Trophoblast cell (in vitro differentiated cells and primary cell): Measurements from ENCODE around the gene SERINC3.

ENCODE experiments used
- DNase-seq, 2 donors: peaks; one replicate each; pipeline ENCODE4 v3.0.0-alpha.2; 2016
- H2AFZ ChIP-seq: 2 replicates; pipeline ENCODE4 v1.6.1; 2013; ENCODE audit warnings: low read length, moderate library complexity, mild to moderate bottlenecking; ENCODE audit not compliant: insufficient read depth, poor library complexity
- H2AK5ac ChIP-seq: 2 replicates; pipeline ENCODE4 v1.6.1; 2013; ENCODE audit warnings: mild to moderate bottlenecking, low read length
- H2BK120ac ChIP-seq: 2 replicates; pipeline ENCODE4 v1.6.1; 2013; ENCODE audit warnings: low read length, mild to moderate bottlenecking, moderate library complexity; ENCODE audit not compliant: insufficient read depth, poor library complexity
- H2BK12ac ChIP-seq: 2 replicates; pipeline ENCODE4 v1.6.1; 2013; ENCODE audit warnings: mild to moderate bottlenecking, low read length, moderate library complexity
- H2BK5ac ChIP-seq: 2 replicates; pipeline ENCODE4 v1.6.1; 2013; ENCODE audit warnings: low read length, low read depth, moderate library complexity, mild to moderate bottlenecking; ENCODE audit not compliant: poor library complexity
- H3K14ac ChIP-seq: 2 replicates; pipeline ENCODE4 v1.6.1; 2013; ENCODE audit warnings: mild to moderate bottlenecking, low read length
- H3K18ac ChIP-seq: 2 replicates; pipeline ENCODE4 v1.6.1; 2013; ENCODE audit warnings: mild to moderate bottlenecking, low read length
- H3K23ac ChIP-seq: 2 replicates; pipeline ENCODE4 v1.6.1; 2013; ENCODE audit warnings: low read length
- H3K27ac ChIP-seq: 2 replicates; pipeline ENCODE4 v1.5.1; 2013; ENCODE audit warnings: low read depth, mild to moderate bottlenecking, inconsistent platforms, low read length, moderate library complexity
- H3K27me3 ChIP-seq: 2 replicates; pipeline ENCODE4 v1.6.1; 2013; ENCODE audit warnings: inconsistent platforms, mild to moderate bottlenecking, low read length, moderate library complexity; ENCODE audit not compliant: insufficient read depth
- H3K36me3 ChIP-seq, 2 experiments: 1 replicate in 1 of 2; 2 replicates in 1 of 2; pipeline ENCODE4 v1.6.1; 2013; ENCODE audit warnings: low read length in 2 of 2, mild to moderate bottlenecking in 2 of 2, moderate library complexity in 1 of 2; ENCODE audit not compliant: insufficient read depth in 2 of 2, control insufficient read depth in 1 of 2
- H3K4ac ChIP-seq: 2 replicates; pipeline ENCODE4 v1.6.1; 2013; ENCODE audit warnings: low read depth, mild to moderate bottlenecking, low read length, moderate library complexity
- H3K4me1 ChIP-seq, 2 experiments: 1 replicate in 1 of 2; 2 replicates in 1 of 2; pipeline ENCODE4 v1.6.1; 2013; ENCODE audit warnings: low read length in 2 of 2, mild to moderate bottlenecking in 2 of 2, moderate library complexity in 1 of 2; ENCODE audit not compliant: insufficient read depth in 2 of 2, control insufficient read depth in 1 of 2
- H3K4me2 ChIP-seq: 2 replicates; pipeline ENCODE4 v1.6.1; 2013; ENCODE audit warnings: inconsistent platforms, mild to moderate bottlenecking, low read length, moderate library complexity
- H3K4me3 ChIP-seq: 2 replicates; pipeline ENCODE4 v1.5.1; 2013; ENCODE audit warnings: mild to moderate bottlenecking, low read depth, low read length, inconsistent platforms
- H3K79me1 ChIP-seq: one replicate; pipeline ENCODE4 v1.6.1; 2013; ENCODE audit warnings: low read length
- H3K79me2 ChIP-seq: 2 replicates; pipeline ENCODE4 v1.6.1; 2013; ENCODE audit warnings: low read length, mild to moderate bottlenecking; ENCODE audit not compliant: control insufficient read depth, insufficient read depth, poor library complexity
- H3K9ac ChIP-seq: 2 replicates; pipeline ENCODE4 v1.6.1; 2013; ENCODE audit warnings: mild to moderate bottlenecking, low read length
- H3K9me3 ChIP-seq: 2 replicates; pipeline ENCODE4 v1.6.1; 2013; ENCODE audit warnings: low read depth, mild to moderate bottlenecking, control low read depth, inconsistent platforms, low read length; ENCODE audit not compliant: insufficient read depth
- H4K12ac ChIP-seq: 2 replicates; pipeline ENCODE4 v1.6.1; 2013; ENCODE audit warnings: low read depth, mild to moderate bottlenecking, low read length, moderate library complexity
- H4K8ac ChIP-seq: 2 replicates; pipeline ENCODE4 v1.6.1; 2013; ENCODE audit warnings: low read depth, mild to moderate bottlenecking, low read length, moderate library complexity
- H4K91ac ChIP-seq: one replicate; pipeline ENCODE4 v1.6.1; 2013; ENCODE audit warnings: low read depth, mild to moderate bottlenecking, low read length, moderate library complexity
- WGBS: extraction: QIAGEN DNeasy Blood & Tissue Kit; methylation state at CpG from one replicate; pipeline ENCODE4 v1.1.7; 2013; ENCODE audit warnings: missing lambda C conversion rate; ENCODE audit not compliant: insufficient read length, insufficient coverage; ENCODE audit errors: extremely low coverage; 5-methylcytosine and 5-hydroxymethylcytosine counted together

The SERINC3 gene

GRCh38 chr20:44470327-44470726 is 51.5 kb downstream of the SERINC3 start:
- Histone ChIP-seq H3K18ac (no peak overlapping the region), H2BK5ac (no peak overlapping the region), H3K4me2 (no peak overlapping the region), H3K23ac (no peak overlapping the region), H2AFZ (no peak overlapping the region), H3K27ac (no peak overlapping the region), H3K36me3 (no peaks in the 10 kb centered on the region), H3K79me2 (no peaks in the 10 kb centered on the region), H4K8ac (no peak overlapping the region), H3K4me1 (peaks cover 2 to 3% of the 10 kb centered on the region in 2 experiments), H3K27me3 (no peaks in the 10 kb centered on the region), H2BK12ac (no peak overlapping the region), H3K79me1 (no peaks in the 10 kb centered on the region), H3K4ac (no peak overlapping the region), H3K4me3 (no peak overlapping the region), H2AK5ac (no peak overlapping the region), H4K91ac (no peak overlapping the region), H3K9me3 (no peaks in the 10 kb centered on the region), H3K14ac (no peak overlapping the region), H2BK120ac (no peak overlapping the region), H4K12ac (no peak overlapping the region), H3K9ac (no peak overlapping the region)
- no CpG with 5 or more reads among the region's 5 CpGs for WGBS
- DNase-seq, result no peak

GRCh38 chr20:44468044-44468782 is 53.7 kb downstream of the SERINC3 start:
- H3K9me3 ChIP-seq, result no peaks in the 10 kb centered on the region
- no CpG with 5 or more reads among the region's 8 CpGs for WGBS
- H3K27ac ChIP-seq, result no peak overlapping the region
- H4K91ac ChIP-seq, result no peak overlapping the region
- no peak overlapping the region for H3K4ac ChIP-seq
- no peak overlapping the region for H4K12ac ChIP-seq
- H3K9ac ChIP-seq, result no peak overlapping the region
- no peaks in the 10 kb centered on the region for H3K79me1 ChIP-seq
- no peak for DNase-seq
- no peaks in the 10 kb centered on the region for H3K27me3 ChIP-seq
- H3K23ac ChIP-seq, result no peak overlapping the region
- no peaks in the 10 kb centered on the region for H3K4me1 ChIP-seq
- no peak overlapping the region for H3K14ac ChIP-seq
- H3K4me3 ChIP-seq, result no peak overlapping the region
- no peak overlapping the region for H4K8ac ChIP-seq
- no peaks in the 10 kb centered on the region for H3K36me3 ChIP-seq
- no peak overlapping the region for H2AK5ac ChIP-seq
- H3K4me2 ChIP-seq, result no peak overlapping the region
- H2BK12ac ChIP-seq, result no peak overlapping the region
- H2AFZ ChIP-seq, result no peak overlapping the region
- H3K18ac ChIP-seq, result no peak overlapping the region
- no peak overlapping the region for H2BK120ac ChIP-seq
- H3K79me2 ChIP-seq, result no peaks in the 10 kb centered on the region
- H2BK5ac ChIP-seq, result no peak overlapping the region

GRCh38 chr20:44467289-44467883 is 54.5 kb downstream of the SERINC3 start:
- no peak overlapping the region for H4K8ac ChIP-seq
- no peak overlapping the region for H2BK12ac ChIP-seq

GRCh38 chr20:44465001-44465560 is 56.8 kb downstream of the SERINC3 start:
- H3K9me3 ChIP-seq, result no peaks in the 10 kb centered on the region
- H3K4ac ChIP-seq, result no peak overlapping the region
- H2BK120ac ChIP-seq, result no peak overlapping the region
- no CpG with 5 or more reads among the region's 3 CpGs for WGBS
- no peak overlapping the region for H2AK5ac ChIP-seq
- H3K4me1 ChIP-seq, result no peaks in the 10 kb centered on the region
- no peaks in the 10 kb centered on the region for H3K36me3 ChIP-seq
- H3K14ac ChIP-seq, result no peak overlapping the region
- H3K27me3 ChIP-seq, result no peaks in the 10 kb centered on the region
- H2BK12ac ChIP-seq, result no peak overlapping the region
- no peaks in the 10 kb centered on the region for H3K79me2 ChIP-seq
- H4K91ac ChIP-seq, result no peak overlapping the region
- H3K27ac ChIP-seq, result no peak overlapping the region
- H4K8ac ChIP-seq, result no peak overlapping the region
- no peak overlapping the region for H3K9ac ChIP-seq
- H2AFZ ChIP-seq, result no peak overlapping the region
- no peak overlapping the region for H4K12ac ChIP-seq
- no peak overlapping the region for H3K23ac ChIP-seq
- H3K79me1 ChIP-seq, result no peaks in the 10 kb centered on the region
- DNase-seq, result no peak
- no peak overlapping the region for H2BK5ac ChIP-seq
- H3K4me2 ChIP-seq, result no peak overlapping the region
- no peak overlapping the region for H3K4me3 ChIP-seq
- H3K18ac ChIP-seq, result no peak overlapping the region

More at GRCh38 chr20:44467289-44467883, 54.5 kb downstream of the SERINC3 start:
- Histone ChIP-seq H2AFZ (no peak overlapping the region), H3K27me3 (no peaks in the 10 kb centered on the region), H3K4ac (no peak overlapping the region), H3K4me3 (no peak overlapping the region), H4K91ac (no peak overlapping the region), H3K27ac (no peak overlapping the region), H3K4me2 (no peak overlapping the region), H3K4me1 (no peaks in the 10 kb centered on the region), H4K12ac (no peak overlapping the region), H2BK120ac (no peak overlapping the region), H3K79me2 (no peaks in the 10 kb centered on the region), H2AK5ac (no peak overlapping the region), H3K79me1 (no peaks in the 10 kb centered on the region), H2BK5ac (no peak overlapping the region), H3K14ac (no peak overlapping the region), H3K23ac (no peak overlapping the region), H3K9ac (no peak overlapping the region), H3K9me3 (no peaks in the 10 kb centered on the region), H3K36me3 (no peaks in the 10 kb centered on the region), H3K18ac (no peak overlapping the region)
- no CpG with 5 or more reads among the region's 12 CpGs for WGBS
- DNase-seq, result no peak
